ENCODE measurements around the gene MLLT1.
"Not testable (repeated sequence)": the region's sequence is repeated elsewhere in the genome, so short reads cannot be mapped to it uniquely, and the experiment has no call there.

DNA sequence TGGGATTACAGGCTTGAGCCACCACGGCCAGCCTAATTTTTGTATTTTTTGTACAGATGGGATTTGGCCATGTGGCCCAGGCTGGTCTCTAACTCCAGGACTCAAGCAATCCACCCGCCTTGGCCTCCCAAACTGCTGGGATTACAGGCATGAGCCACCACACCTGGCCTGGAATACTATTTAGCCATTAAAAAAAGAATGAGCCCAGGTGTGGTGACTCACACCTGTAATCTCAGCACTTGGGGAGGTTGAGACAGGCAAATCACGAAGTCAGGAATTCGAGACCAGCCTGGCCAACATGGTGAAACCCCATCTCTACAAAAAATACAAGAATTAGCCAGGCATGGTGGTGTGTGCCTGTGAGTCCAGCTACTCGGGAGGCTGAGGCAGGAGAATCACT is 35.9 kb upstream of the MLLT1 start:
- TF ChIP-seq EZH2 (IDR thresholded peaks at IDR 0.05; ENCODE audit: insufficient read depth, poor library complexity, severe bottlenecking); EZH2phosphoT487 (IDR thresholded peaks at IDR 0.05; ENCODE audit: insufficient read depth, low read depth): not testable (repeated sequence)

All from GM23248 (cell line).